HL-60/S4 treated with retinoic acid at 250 ng/mL for 4 days and 3 days (cell line): Measurements from ENCODE around the gene USP7.
"Not testable (repeated sequence)": the region's sequence is repeated elsewhere in the genome, so short reads cannot be mapped to it uniquely, and the experiment has no call there.

Source experiments
- in situ Hi-C: fragments of 300-500 bp; cut with MboI; formaldehyde crosslinking; loops from 2 replicates; pipeline ENCODE4 v1.7.0; 2022; ENCODE audit warnings: low sequenced_read_pairs

USP7 gene

GRCh38 chr16:8848939-8849391, 114.7 kb downstream of the USP7 start:
- in situ Hi-C loops: no loop called here

GRCh38 chr16:8848231-8848938, 115.3 kb downstream of the USP7 start:
- in situ Hi-C loops: no loop called here

- in situ Hi-C loops: no loop called here
Measured at GRCh38 chr16:8847623-8848022, 116.1 kb downstream of the USP7 start.

GRCh38 chr16:8847145-8847544, 116.6 kb downstream of the USP7 start:
- in situ Hi-C loops: no loop called here

- in situ Hi-C loops: no loop called here
Measured at GRCh38 chr16:8846401-8846932, 117.2 kb downstream of the USP7 start.

- in situ Hi-C loops: no loop called here
Measured at GRCh38 chr16:8845699-8846298, 117.9 kb downstream of the USP7 start.

- in situ Hi-C loops: not testable (repeated sequence)
Measured at GRCh38 chr16:8843296-8843695, 120.4 kb downstream of the USP7 start.
